Measurements from ENCODE around the gene LAMB4. TPM values are rescaled to one million over a fixed set of nuclear protein-coding genes. Genes with fewer than 3 reads are reported as not detected.

The LAMB4 gene
- total RNA-seq, 1 donor from 2014 or later: not detected

GRCh38 chr7:108078691-108079090, 51.5 kb downstream of the LAMB4 start:
- Histone ChIP-seq H3K4me1 (no peaks in the 10 kb centered on the region), H3K36me3 (no peaks in the 10 kb centered on the region), H3K27ac (no peak overlapping the region), H3K9me3 (no peaks in the 10 kb centered on the region), H3K27me3 (no peaks in the 10 kb centered on the region), H3K4me3 (no peak overlapping the region)
- intact Hi-C loops (cut with DNase I): no loop called here
- no peak for TF ChIP-seq CTCF (IDR thresholded peaks at IDR 0.05)
- no peak for DNase-seq (ENCODE audit: low spot score in 2 of 2)

GRCh38 chr7:108078211-108078673, 51.9 kb downstream of the LAMB4 start:
- H3K27ac ChIP-seq: no peak overlapping the region
- TF ChIP-seq CTCF (IDR thresholded peaks at IDR 0.05): no peak
- no peaks in the 10 kb centered on the region for H3K4me1 ChIP-seq
- intact Hi-C loops (cut with DNase I): no loop called here
- H3K4me3 ChIP-seq: no peak overlapping the region
- H3K36me3 ChIP-seq: no peaks in the 10 kb centered on the region
- H3K9me3 ChIP-seq: no peaks in the 10 kb centered on the region
- DNase-seq (ENCODE audit: low spot score in 2 of 2): no peak
- H3K27me3 ChIP-seq: no peaks in the 10 kb centered on the region

DNA sequence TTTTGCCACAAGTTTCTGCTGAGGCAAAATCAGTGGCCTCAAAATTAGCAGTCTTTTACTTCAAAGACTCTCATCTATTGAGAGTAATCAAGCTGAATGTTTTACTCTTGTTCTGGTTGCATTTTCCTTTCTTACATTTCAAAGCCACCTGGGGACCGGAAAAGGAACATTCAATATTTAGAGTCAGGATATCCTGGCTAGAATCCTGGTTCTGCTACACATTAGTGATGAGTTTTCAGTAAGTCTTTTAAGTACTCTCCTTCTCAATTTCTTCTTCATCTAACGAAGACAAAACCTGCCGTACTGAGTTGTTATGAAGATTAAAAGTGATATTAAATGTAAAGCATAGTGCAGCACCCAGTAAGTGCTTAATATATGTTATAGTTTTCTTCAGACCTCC, 52.5 kb downstream of the LAMB4 start:
- intact Hi-C loops (cut with DNase I): no loop called here
- Histone ChIP-seq H3K36me3 (no peaks in the 10 kb centered on the region), H3K4me3 (no peak overlapping the region), H3K27me3 (no peaks in the 10 kb centered on the region), H3K4me1 (no peaks in the 10 kb centered on the region), H3K9me3 (no peaks in the 10 kb centered on the region), H3K27ac (no peak overlapping the region)
- no peak for TF ChIP-seq CTCF (IDR thresholded peaks at IDR 0.05)
- DNase-seq (ENCODE audit: low spot score in 2 of 2): no peak

- no peaks in the 10 kb centered on the region for H3K36me3 ChIP-seq
- no peak for TF ChIP-seq CTCF (IDR thresholded peaks at IDR 0.05)
- intact Hi-C loops (cut with DNase I): no loop called here
- no peaks in the 10 kb centered on the region for H3K4me1 ChIP-seq
- DNase-seq (ENCODE audit: low spot score in 2 of 2): no peak
- no peaks in the 10 kb centered on the region for H3K9me3 ChIP-seq
- H3K27ac ChIP-seq: no peak overlapping the region
- no peaks in the 10 kb centered on the region for H3K27me3 ChIP-seq
- no peak overlapping the region for H3K4me3 ChIP-seq
Observed at GRCh38 chr7:108076156-108076555, 54.0 kb downstream of the LAMB4 start.

- H3K4me1 ChIP-seq: no peaks in the 10 kb centered on the region
- H3K4me3 ChIP-seq: no peak overlapping the region
- TF ChIP-seq CTCF (IDR thresholded peaks at IDR 0.05): no peak
- no peak for DNase-seq (ENCODE audit: low spot score in 2 of 2)
- no peaks in the 10 kb centered on the region for H3K27me3 ChIP-seq
- H3K9me3 ChIP-seq: no peaks in the 10 kb centered on the region
- H3K27ac ChIP-seq: no peak overlapping the region
- no peaks in the 10 kb centered on the region for H3K36me3 ChIP-seq
- intact Hi-C loops (cut with DNase I): no loop called here
Observed at GRCh38 chr7:108073305-108074070, 56.7 kb downstream of the LAMB4 start.
